Right lobe of liver (tissue), 4 donors: ENCODE data around the gene RSPH4A.

ENCODE experiments used
- POLR2A ChIP-seq: fragments of 450-650 bp; IDR thresholded peaks from one replicate; pipeline ENCODE4 v1.6.1; 2017; ENCODE audit warnings: antibody characterized with exemption, mild to moderate bottlenecking
- TF ChIP-seq, protein P1 (sequence below), 4 donors: fragments of 200-600 bp in 3 of 4; fragments of 450-650 bp in 1 of 4; IDR thresholded peaks; one replicate each; pipeline versions ENCODE4 v1.5.1 to v1.8.0; 2016 to 2022; ENCODE audit warnings: antibody characterized with exemption in 4 of 4, mild to moderate bottlenecking in 2 of 4
- donor health status: DM: no; HTN: no; CAD: no.
- donor health status: DM: no; HTN: no; CAD: no.
- donor health status: DM: no; HTN: yes; CAD: no.

GRCh38 chr6:116572162-116572561, 44.1 kb upstream of the RSPH4A start:
- no peak for TF ChIP-seq POLR2A
- TF ChIP-seq, protein P1, sequence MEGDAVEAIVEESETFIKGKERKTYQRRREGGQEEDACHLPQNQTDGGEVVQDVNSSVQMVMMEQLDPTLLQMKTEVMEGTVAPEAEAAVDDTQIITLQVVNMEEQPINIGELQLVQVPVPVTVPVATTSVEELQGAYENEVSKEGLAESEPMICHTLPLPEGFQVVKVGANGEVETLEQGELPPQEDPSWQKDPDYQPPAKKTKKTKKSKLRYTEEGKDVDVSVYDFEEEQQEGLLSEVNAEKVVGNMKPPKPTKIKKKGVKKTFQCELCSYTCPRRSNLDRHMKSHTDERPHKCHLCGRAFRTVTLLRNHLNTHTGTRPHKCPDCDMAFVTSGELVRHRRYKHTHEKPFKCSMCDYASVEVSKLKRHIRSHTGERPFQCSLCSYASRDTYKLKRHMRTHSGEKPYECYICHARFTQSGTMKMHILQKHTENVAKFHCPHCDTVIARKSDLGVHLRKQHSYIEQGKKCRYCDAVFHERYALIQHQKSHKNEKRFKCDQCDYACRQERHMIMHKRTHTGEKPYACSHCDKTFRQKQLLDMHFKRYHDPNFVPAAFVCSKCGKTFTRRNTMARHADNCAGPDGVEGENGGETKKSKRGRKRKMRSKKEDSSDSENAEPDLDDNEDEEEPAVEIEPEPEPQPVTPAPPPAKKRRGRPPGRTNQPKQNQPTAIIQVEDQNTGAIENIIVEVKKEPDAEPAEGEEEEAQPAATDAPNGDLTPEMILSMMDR (IDR thresholded peaks at IDR 0.05), result no peak
